GM21423 (cell line): ENCODE results near the gene GNG8.
"Not testable (repeated sequence)": the region's sequence is repeated elsewhere in the genome, so short reads cannot be mapped to it uniquely, and the experiment has no call there.

Experiments used
- ATAC-seq: cut with Tn5 transposase; IDR thresholded peaks from one replicate; pipeline ENCODE4 v1.9.1; 2021; ENCODE audit warnings: mild to moderate bottlenecking, moderate library complexity; ENCODE audit not compliant: unreplicated experiment

Gene GNG8

GRCh38 chr19:46648060-46648960, 12.3 kb upstream of the GNG8 start:
- no peak for ATAC-seq

- ATAC-seq, result no peak
Observed at GRCh38 chr19:46646402-46646801, 10.4 kb upstream of the GNG8 start.

GRCh38 chr19:46644720-46645119, 8.7 kb upstream of the GNG8 start:
- ATAC-seq, result no peak

GRCh38 chr19:46640656-46641055, 4.7 kb upstream of the GNG8 start:
- no peak for ATAC-seq

- no peak for ATAC-seq
Observed at GRCh38 chr19:46639358-46640182, 3.6 kb upstream of the GNG8 start.

- no peak for ATAC-seq
Observed at GRCh38 chr19:46637224-46637623, 1.2 kb upstream of the GNG8 start.

GRCh38 chr19:46634656-46635218, 1.3 kb downstream of the GNG8 start:
- ATAC-seq, result no peak

GRCh38 chr19:46634045-46634655, 1.9 kb downstream of the GNG8 start:
- ATAC-seq, result peak; percentile 57

- no peak for ATAC-seq
Observed at GRCh38 chr19:46633130-46633529, 2.9 kb downstream of the GNG8 start.

GRCh38 chr19:46631481-46631880, 4.5 kb downstream of the GNG8 start:
- ATAC-seq, result no peak

- no peak for ATAC-seq
Observed at GRCh38 chr19:46630586-46631205, 5.3 kb downstream of the GNG8 start.

GRCh38 chr19:46629546-46630025, 6.4 kb downstream of the GNG8 start:
- no peak for ATAC-seq

GRCh38 chr19:46628970-46629369, 7.0 kb downstream of the GNG8 start:
- not testable (repeated sequence) for ATAC-seq

- ATAC-seq, result no peak
Observed at GRCh38 chr19:46626446-46626845, 9.6 kb downstream of the GNG8 start.

- ATAC-seq, result no peak
Observed at GRCh38 chr19:46625731-46626130, 10.3 kb downstream of the GNG8 start.

- no peak for ATAC-seq
Observed at GRCh38 chr19:46624958-46625661, 10.9 kb downstream of the GNG8 start, which contains the start of gene PTGIR. PTGIR (minus strand) TSS chr19:46625089; CDS start chr19:46624225, 864 bp downstream.

GRCh38 chr19:46623915-46624502, 12.0 kb downstream of the GNG8 start:
- no peak for ATAC-seq

- ATAC-seq, result no peak
Observed at GRCh38 chr19:46622118-46622446, 13.9 kb downstream of the GNG8 start.
